Tibial nerve (tissue), 4 donors: Measurements from ENCODE around the gene PKNOX2.

Experiments used
- EP300 ChIP-seq, 2 donors: sonication (generic); formaldehyde crosslinking; IDR thresholded peaks; one replicate each; pipeline ENCODE4 v1.6.1; 2017; ENCODE audit warnings: antibody characterized with exemption in 2 of 2, mild to moderate bottlenecking in 1 of 2
- POLR2A ChIP-seq, 2 donors: fragments of 450-650 bp; IDR thresholded peaks; one replicate each; pipeline ENCODE4 v1.6.1; 2017; ENCODE audit warnings: antibody characterized with exemption in 2 of 2, mild to moderate bottlenecking in 2 of 2, moderate library complexity in 2 of 2
- TF ChIP-seq, protein P1 (sequence below), 5 experiments: fragments of 200-600 bp in 3 of 5; fragments of 450-650 bp in 2 of 5; sonication (generic) in 3 of 5; IDR thresholded peaks; one replicate each; pipeline ENCODE4 v1.5.1; 2016 to 2019; ENCODE audit warnings: antibody characterized with exemption in 5 of 5, mild to moderate bottlenecking in 3 of 5, moderate library complexity in 2 of 5

- TF ChIP-seq, protein P1, sequence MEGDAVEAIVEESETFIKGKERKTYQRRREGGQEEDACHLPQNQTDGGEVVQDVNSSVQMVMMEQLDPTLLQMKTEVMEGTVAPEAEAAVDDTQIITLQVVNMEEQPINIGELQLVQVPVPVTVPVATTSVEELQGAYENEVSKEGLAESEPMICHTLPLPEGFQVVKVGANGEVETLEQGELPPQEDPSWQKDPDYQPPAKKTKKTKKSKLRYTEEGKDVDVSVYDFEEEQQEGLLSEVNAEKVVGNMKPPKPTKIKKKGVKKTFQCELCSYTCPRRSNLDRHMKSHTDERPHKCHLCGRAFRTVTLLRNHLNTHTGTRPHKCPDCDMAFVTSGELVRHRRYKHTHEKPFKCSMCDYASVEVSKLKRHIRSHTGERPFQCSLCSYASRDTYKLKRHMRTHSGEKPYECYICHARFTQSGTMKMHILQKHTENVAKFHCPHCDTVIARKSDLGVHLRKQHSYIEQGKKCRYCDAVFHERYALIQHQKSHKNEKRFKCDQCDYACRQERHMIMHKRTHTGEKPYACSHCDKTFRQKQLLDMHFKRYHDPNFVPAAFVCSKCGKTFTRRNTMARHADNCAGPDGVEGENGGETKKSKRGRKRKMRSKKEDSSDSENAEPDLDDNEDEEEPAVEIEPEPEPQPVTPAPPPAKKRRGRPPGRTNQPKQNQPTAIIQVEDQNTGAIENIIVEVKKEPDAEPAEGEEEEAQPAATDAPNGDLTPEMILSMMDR (IDR thresholded peaks at IDR 0.05) = no peak
- TF ChIP-seq POLR2A (IDR thresholded peaks at IDR 0.05) (no peak), EP300 (IDR thresholded peaks at IDR 0.05) (no peak)
Measured at GRCh38 chr11:125376856-125377255, 212.3 kb downstream of the PKNOX2 start.
